CD4-positive, alpha-beta T cell (primary cell): ENCODE data around the gene CTSD. TPM values are rescaled to one million over a fixed set of nuclear protein-coding genes. Genes with fewer than 3 reads are reported as not detected.
"Not testable (repeated sequence)": the region's sequence is repeated elsewhere in the genome, so short reads cannot be mapped to it uniquely, and the experiment has no call there.

Experiments used
- ATAC-seq: fragments of 200-7000 bp; cut with Tn5 transposase; one replicate; pipeline ENCODE4 v1.10.0; 2022; ENCODE audit warnings: mild to moderate bottlenecking; ENCODE audit not compliant: poor library complexity
- CTCF ChIA-PET: fragments of 350-600 bp; sonication (Branson Sonifier 250); formaldehyde crosslinking; loops from one replicate; lab custom pipeline; 2021; ENCODE audit warnings: antibody characterized with exemption, inconsistent platforms; lab: Charles Lee
- POLR2A ChIA-PET: fragments of 350-600 bp; sonication (Branson Sonifier 250); formaldehyde crosslinking; loops from one replicate; lab custom pipeline; 2021; ENCODE audit warnings: antibody characterized with exemption, inconsistent platforms; lab: Charles Lee
- DNase-seq, 14 experiments: peaks; one replicate each; pipeline ENCODE4 v3.0.0-alpha.2; 2013 to 2020; ENCODE audit warnings: mixed read lengths in 2 of 14
- H3K27ac ChIP-seq, 2 donors: one replicate each; pipeline versions ENCODE4 v1.5.1 to v1.7.0; 2013; ENCODE audit warnings: low read length in 2 of 2, low read depth in 1 of 2, mild to moderate bottlenecking in 1 of 2
- H3K27me3 ChIP-seq, 2 experiments: 1 replicate in 1 of 2; 2 replicates in 1 of 2; pipeline versions ENCODE4 v1.6.1 to v1.7.0; 2013; ENCODE audit warnings: low read length in 2 of 2, control low read depth in 1 of 2, mild to moderate bottlenecking in 1 of 2, moderate library complexity in 1 of 2; ENCODE audit not compliant: insufficient read depth in 2 of 2, control insufficient read depth in 1 of 2
- H3K36me3 ChIP-seq: one replicate; pipeline ENCODE4 v1.6.1; 2013; ENCODE audit warnings: low read length, control low read depth; ENCODE audit not compliant: insufficient read depth
- H3K4me1 ChIP-seq: one replicate; pipeline ENCODE4 v1.6.1; 2013; ENCODE audit warnings: low read length, control low read depth; ENCODE audit not compliant: insufficient read depth
- H3K4me3 ChIP-seq: one replicate; pipeline ENCODE4 v1.5.1; 2013; ENCODE audit warnings: mild to moderate bottlenecking, low read length, moderate library complexity
- H3K9me3 ChIP-seq, 2 experiments: 1 replicate in 1 of 2; 2 replicates in 1 of 2; pipeline versions ENCODE4 v1.6.1 to v1.7.0; 2013; ENCODE audit warnings: low read length in 2 of 2, mild to moderate bottlenecking in 2 of 2, control low read depth in 1 of 2, moderate library complexity in 1 of 2; ENCODE audit not compliant: control insufficient read depth in 1 of 2, insufficient read depth in 1 of 2
- H3K27ac Mint-ChIP-seq: one replicate; pipeline ENCODE4 v1.8.0; 2020; ENCODE audit warnings: mixed read lengths
- H3K27me3 Mint-ChIP-seq: one replicate; pipeline ENCODE4 v1.8.0; 2021; ENCODE audit warnings: mixed read lengths
- H3K36me3 Mint-ChIP-seq: one replicate; pipeline ENCODE4 v1.8.0; 2021; ENCODE audit warnings: low read depth, mixed read lengths
- H3K4me1 Mint-ChIP-seq: one replicate; pipeline ENCODE4 v1.8.0; 2021; ENCODE audit warnings: low read depth, mixed read lengths
- H3K4me3 Mint-ChIP-seq: one replicate; pipeline ENCODE4 v1.8.0; 2020; ENCODE audit warnings: mild to moderate bottlenecking, mixed read lengths
- H3K9me3 Mint-ChIP-seq: one replicate; pipeline ENCODE4 v1.8.0; 2020; ENCODE audit warnings: mixed read lengths
- CTCF ChIP-seq: fragments of 200-600 bp; IDR thresholded peaks from one replicate; pipeline ENCODE4 v1.8.0; 2022; ENCODE audit warnings: antibody characterized with exemption, mild to moderate bottlenecking
- intact Hi-C, 2 experiments: fragments of 100-400 bp; cut with DNase I in 1 of 2; cut with micrococcal nuclease in 1 of 2; formaldehyde crosslinking; loops; one replicate each; pipeline versions ENCODE4 v1.15.1 to v1.9.0; 2023 to 2025; cut with DNase I, micrococcal nuclease
- total RNA-seq, 174 experiments: library from RNA in 2 of 174; stranded (reverse) in 2 of 174; gene quantifications; one replicate each; pipeline ENCODE4 v1.2.3 and lab custom pipeline; 2021 to 2026

The CTSD gene
- total RNA-seq, 2 experiments from 2014 or later: 63.3 to 71.3 TPM

- Mint-ChIP-seq H3K27me3 (no peaks in the 10 kb centered on the region), H3K4me3 (no peak overlapping the region), H3K36me3 (no peaks in the 10 kb centered on the region), H3K27ac (no peak overlapping the region), H3K4me1 (peaks cover 11% of the 10 kb centered on the region), H3K9me3 (no peaks in the 10 kb centered on the region)
- no peaks in the 10 kb centered on the region for H3K36me3 ChIP-seq
- H3K27me3 ChIP-seq: peaks cover 0 to 2% of the 10 kb centered on the region in 2 experiments
- H3K9me3 ChIP-seq: no peaks in the 10 kb centered on the region
- POLR2A ChIA-PET: no interaction called here
- H3K27ac ChIP-seq: no peak overlapping the region
- ATAC-seq (no peak), DNase-seq (no peak)
- no peak for TF ChIP-seq CTCF
- no peak overlapping the region for H3K4me3 ChIP-seq
- intact Hi-C loops: no loop called here
- CTCF ChIA-PET: no interaction called here
- peaks cover 23% of the 10 kb centered on the region for H3K4me1 ChIP-seq
Observed at GRCh38 chr11:1770061-1770460, 6.3 kb upstream of the CTSD start.

DNA sequence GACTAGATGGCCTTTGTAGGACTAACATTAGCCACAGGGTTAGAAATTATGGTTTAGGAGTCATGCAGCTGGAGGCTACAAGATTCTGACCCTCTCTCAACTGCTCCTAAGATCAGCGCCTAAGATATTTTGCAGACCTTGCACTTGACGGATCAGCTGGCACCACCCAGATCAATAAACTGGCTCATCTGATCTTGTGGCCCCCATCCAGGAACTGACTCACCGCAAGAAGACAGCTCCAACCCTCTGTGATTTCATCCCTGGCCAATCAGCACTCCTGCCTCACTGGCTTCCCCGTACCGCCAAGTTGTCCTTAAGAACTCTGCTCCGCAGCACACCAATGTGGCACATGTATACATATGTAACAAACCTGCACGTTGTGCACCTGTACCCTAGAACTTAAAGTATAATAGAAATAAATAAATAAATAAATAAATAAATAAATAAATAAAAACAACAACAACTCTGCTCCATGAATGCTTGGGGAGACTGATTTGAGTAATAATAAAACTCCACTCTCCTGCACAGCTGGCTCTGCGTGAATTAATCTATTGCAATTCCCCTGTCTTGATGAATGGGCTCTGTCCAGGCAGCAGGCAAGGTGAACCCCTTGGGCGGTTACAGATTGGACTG, 5.7 kb upstream of the CTSD start:
- not testable (repeated sequence) for H3K9me3 Mint-ChIP-seq

DNA sequence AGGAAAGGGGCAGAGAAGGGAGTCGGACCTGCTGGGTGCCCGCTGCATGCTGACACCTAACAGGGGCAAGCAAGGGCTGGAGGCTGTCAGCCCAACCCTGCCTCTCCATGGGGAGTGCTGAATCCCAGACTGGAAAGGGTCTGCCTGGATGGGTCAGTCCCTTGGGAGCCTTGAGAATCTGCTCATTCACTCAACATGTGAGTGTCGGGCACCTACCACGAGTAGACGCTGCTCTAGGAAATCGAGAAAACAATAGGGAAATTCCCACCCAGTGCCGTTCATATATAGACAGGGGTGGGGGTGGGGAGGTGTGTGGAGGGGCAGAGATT, 4.4 kb upstream of the CTSD start:
- Mint-ChIP-seq H3K4me3 (no peak overlapping the region), H3K4me1 (peaks cover 16% of the 10 kb centered on the region), H3K27me3 (no peaks in the 10 kb centered on the region), H3K36me3 (no peaks in the 10 kb centered on the region), H3K27ac (no peak overlapping the region), H3K9me3 (no peaks in the 10 kb centered on the region)
- no peaks in the 10 kb centered on the region for H3K9me3 ChIP-seq
- ChIA-PET CTCF (no interaction called here), POLR2A (no interaction called here)
- no peak overlapping the region for H3K27ac ChIP-seq
- ATAC-seq (no peak), DNase-seq (no peak)
- H3K36me3 ChIP-seq: no peaks in the 10 kb centered on the region
- peaks cover 28% of the 10 kb centered on the region for H3K4me1 ChIP-seq
- H3K27me3 ChIP-seq: peaks cover 0 to 2% of the 10 kb centered on the region in 2 experiments
- H3K4me3 ChIP-seq: no peak overlapping the region
- no peak for TF ChIP-seq CTCF
- intact Hi-C loops: loop anchor here in 1 of 2 experiments (5.0 to 10.0 kb wide), 4 partner anchors 64 to 1413 kb away; partner anchors contain the start of genes DUSP8 and SYT8

More for the DNA sequence above, 5.7 kb upstream of the CTSD start:
- ATAC-seq, H3K9me3 ChIP-seq, H3K4me3 Mint-ChIP-seq, POLR2A ChIA-PET, H3K27ac ChIP-seq, H3K36me3 Mint-ChIP-seq, H3K27me3 ChIP-seq, H3K36me3 ChIP-seq, H3K4me3 ChIP-seq, H3K27ac Mint-ChIP-seq, H3K27me3 Mint-ChIP-seq: not testable (repeated sequence)
- H3K4me1 Mint-ChIP-seq: peaks cover 12% of the 10 kb centered on the region
- intact Hi-C loops: loop anchor here in 1 of 2 experiments (5.0 to 10.0 kb wide), 4 partner anchors 63 to 1415 kb away; partner anchors contain the start of genes DUSP8 and SYT8
- CTCF ChIA-PET: interaction anchor here (0.6 kb wide), 1 partner anchor 878 kb away, joined by 4 read pairs; no protein-coding TSS in a partner anchor
- peaks cover 26% of the 10 kb centered on the region for H3K4me1 ChIP-seq
- peak in 1 of 14 experiments; percentile 1 for DNase-seq
